HG03045 (cell line): ENCODE results near the gene TXN2.
A peak's percentile ranks its signal among the peaks of the same experiment; 100 is the strongest.
"Not testable (repeated sequence)": the region's sequence is repeated elsewhere in the genome, so short reads cannot be mapped to it uniquely, and the experiment has no call there.

ENCODE experiments used
- ATAC-seq: cut with Tn5 transposase; IDR thresholded peaks from one replicate; pipeline ENCODE4 v1.9.1; 2021; ENCODE audit warnings: mild to moderate bottlenecking, moderate library complexity; ENCODE audit not compliant: unreplicated experiment

The TXN2 gene

GRCh38 chr22:36481393-36482168 lies at the start of gene TXN2:
TSS of gene TXN2 (minus strand) at chr22:36481640. CDS start at chr22:36480837, 803 bp downstream.
- ATAC-seq = peak; percentile 86

GRCh38 chr22:36528795-36529751 lies 47.6 kb upstream of the TXN2 start, which contains the start of gene EIF3D:
TSS of gene EIF3D (minus strand) at chr22:36529166. CDS start at chr22:36526121, 3,045 bp downstream.
- ATAC-seq = peak; percentile 92

GRCh38 chr22:36528341-36528740 lies 46.9 kb upstream of the TXN2 start:
- ATAC-seq = no peak

- no peak for ATAC-seq
Observed at GRCh38 chr22:36522662-36523061, 41.2 kb upstream of the TXN2 start.

GRCh38 chr22:36520423-36520822 lies 39.0 kb upstream of the TXN2 start:
- ATAC-seq = no peak

- ATAC-seq = not testable (repeated sequence)
Observed at GRCh38 chr22:36519906-36520305, 38.5 kb upstream of the TXN2 start.

GRCh38 chr22:36514766-36515165 lies 33.3 kb upstream of the TXN2 start:
- no peak for ATAC-seq

- no peak for ATAC-seq
Observed at GRCh38 chr22:36512991-36513390, 31.6 kb upstream of the TXN2 start.

- no peak for ATAC-seq
Observed at GRCh38 chr22:36512333-36512732, 30.9 kb upstream of the TXN2 start.

GRCh38 chr22:36510966-36511881 lies 29.8 kb upstream of the TXN2 start:
- no peak for ATAC-seq

- ATAC-seq = no peak
Observed at GRCh38 chr22:36510384-36510783, 28.9 kb upstream of the TXN2 start.

- no peak for ATAC-seq
Observed at GRCh38 chr22:36507518-36508010, 26.1 kb upstream of the TXN2 start.

- peak; percentile 80 for ATAC-seq
Observed at GRCh38 chr22:36506637-36507517, 25.4 kb upstream of the TXN2 start, which contains the start of gene FOXRED2. TSS of gene FOXRED2 (minus strand) at chr22:36507040. CDS start at chr22:36506422, 618 bp downstream.

- no peak for ATAC-seq
Observed at GRCh38 chr22:36505998-36506635, 24.7 kb upstream of the TXN2 start.

- no peak for ATAC-seq
Observed at GRCh38 chr22:36497910-36498665, 16.6 kb upstream of the TXN2 start.

- peak; percentile 58 for ATAC-seq
Observed at GRCh38 chr22:36493690-36494110, 12.3 kb upstream of the TXN2 start.

GRCh38 chr22:36492109-36492508 lies 10.7 kb upstream of the TXN2 start:
- ATAC-seq = no peak

GRCh38 chr22:36491155-36491554 lies 9.7 kb upstream of the TXN2 start:
- no peak for ATAC-seq
